NCI-H524 treated with DMSO at 0.1 percent for 48 hours (cell line): ENCODE measurements around the gene AHI1.

ENCODE experiments used
- DNase-seq: peaks from one replicate; lab custom pipeline; 2025; lab: John Stamatoyannopoulos, UW

The AHI1 gene

GRCh38 chr6:135451617-135452190 lies 45.8 kb downstream of the AHI1 start:
- peak; percentile 14 for DNase-seq

- no peak for DNase-seq
Measured at GRCh38 chr6:135449246-135449645, 48.3 kb downstream of the AHI1 start.

- DNase-seq = no peak
Measured at GRCh38 chr6:135440087-135440792, 57.3 kb downstream of the AHI1 start.

- no peak for DNase-seq
Measured at GRCh38 chr6:135439549-135439948, 58.0 kb downstream of the AHI1 start.

GRCh38 chr6:135438907-135439535 lies 58.5 kb downstream of the AHI1 start:
- peak; percentile 11 for DNase-seq

- no peak for DNase-seq
Measured at GRCh38 chr6:135434991-135435390, 62.5 kb downstream of the AHI1 start.

- DNase-seq = no peak
Measured at GRCh38 chr6:135434095-135434494, 63.4 kb downstream of the AHI1 start.

- no peak for DNase-seq
Measured at GRCh38 chr6:135428078-135428477, 69.5 kb downstream of the AHI1 start.

GRCh38 chr6:135426833-135427232 lies 70.7 kb downstream of the AHI1 start:
- DNase-seq = no peak

- DNase-seq = no peak
Measured at GRCh38 chr6:135424385-135424784, 73.2 kb downstream of the AHI1 start.

GRCh38 chr6:135423649-135424128 lies 73.9 kb downstream of the AHI1 start:
- no peak for DNase-seq

- no peak for DNase-seq
Measured at GRCh38 chr6:135419162-135419561, 78.4 kb downstream of the AHI1 start.

GRCh38 chr6:135418040-135418760 lies 79.3 kb downstream of the AHI1 start:
- DNase-seq = no peak

GRCh38 chr6:135412761-135413160 lies 84.8 kb downstream of the AHI1 start:
- DNase-seq = no peak

- DNase-seq = no peak
Measured at GRCh38 chr6:135411849-135412248, 85.7 kb downstream of the AHI1 start.

- DNase-seq = no peak
Measured at GRCh38 chr6:135411339-135411738, 86.2 kb downstream of the AHI1 start.

- no peak for DNase-seq
Measured at GRCh38 chr6:135410856-135411255, 86.7 kb downstream of the AHI1 start.

- no peak for DNase-seq
Measured at GRCh38 chr6:135403584-135403983, 94.0 kb downstream of the AHI1 start.

- DNase-seq = no peak
Measured at GRCh38 chr6:135402311-135402710, 95.2 kb downstream of the AHI1 start.

- DNase-seq = no peak
Measured at GRCh38 chr6:135397172-135397952, 100.2 kb downstream of the AHI1 start.

GRCh38 chr6:135395136-135395535 lies 102.4 kb downstream of the AHI1 start:
- no peak for DNase-seq

GRCh38 chr6:135393289-135393688 lies 104.3 kb downstream of the AHI1 start:
- DNase-seq = no peak
